HEK293T (cell line): ENCODE data around the gene RAB10.

Experiments
- ARNT ChIP-seq: fragments of 450-650 bp; IDR thresholded peaks from 2 replicates; pipeline ENCODE4 v1.6.1; 2017; ENCODE audit warnings: mild to moderate bottlenecking
- NFRKB ChIP-seq: fragments of 450-650 bp; IDR thresholded peaks from 2 replicates; pipeline ENCODE4 v1.6.1; 2016; ENCODE audit warnings: mild to moderate bottlenecking, moderate library complexity
- SP1 ChIP-seq: fragments of 450-650 bp; IDR thresholded peaks from 2 replicates; pipeline ENCODE4 v1.6.1; 2017
- TARDBP ChIP-seq: fragments of 450-650 bp; IDR thresholded peaks from 2 replicates; pipeline ENCODE4 v1.6.1; 2016
- ZNF384 ChIP-seq: fragments of 450-650 bp; IDR thresholded peaks from 2 replicates; pipeline ENCODE4 v1.6.1; 2016

GRCh38 chr2:26034637-26034992 lies 731 bp downstream of the RAB10 start:
- TF ChIP-seq SP1 (no peak), ZNF384 (no peak), TARDBP (no peak), ARNT (no peak), NFRKB (no peak)
